Stimulated activated CD4-positive, alpha-beta T cell treated with anti-CD3 and anti-CD28 coated beads, Interleukin-2, amount 100 ng/mL, for 4 hours (primary cell): ENCODE results near the gene RXRA.

Source experiments
- DNase-seq: peaks from one replicate; pipeline ENCODE4 v3.0.0-alpha.2; 2020; ENCODE audit warnings: low read depth

The RXRA gene

GRCh38 chr9:134403292-134403681, 77.0 kb downstream of the RXRA start:
- DNase-seq: no peak

GRCh38 chr9:134403682-134404301, 77.5 kb downstream of the RXRA start:
- DNase-seq: no peak

- no peak for DNase-seq
Measured at GRCh38 chr9:134404376-134405358, 78.4 kb downstream of the RXRA start.

GRCh38 chr9:134405527-134405926, 79.3 kb downstream of the RXRA start:
- DNase-seq: no peak

GRCh38 chr9:134406366-134407120, 80.3 kb downstream of the RXRA start:
- no peak for DNase-seq

GRCh38 chr9:134407121-134407779, 81.0 kb downstream of the RXRA start:
- DNase-seq: peak; percentile 75

- DNase-seq: no peak
Measured at GRCh38 chr9:134408389-134408788, 82.1 kb downstream of the RXRA start.

- no peak for DNase-seq
Measured at GRCh38 chr9:134408939-134409737, 82.9 kb downstream of the RXRA start.

- DNase-seq: no peak
Measured at GRCh38 chr9:134410071-134410834, 84.0 kb downstream of the RXRA start.

GRCh38 chr9:134410835-134411217, 84.6 kb downstream of the RXRA start:
- DNase-seq: no peak

- DNase-seq: no peak
Measured at GRCh38 chr9:134411440-134412297, 85.4 kb downstream of the RXRA start.

- no peak for DNase-seq
Measured at GRCh38 chr9:134412298-134412711, 86.0 kb downstream of the RXRA start.

- DNase-seq: no peak
Measured at GRCh38 chr9:134413112-134413715, 87.0 kb downstream of the RXRA start.

- no peak for DNase-seq
Measured at GRCh38 chr9:134413890-134414623, 87.8 kb downstream of the RXRA start.

- no peak for DNase-seq
Measured at GRCh38 chr9:134414900-134415425, 88.7 kb downstream of the RXRA start.

- DNase-seq: no peak
Measured at GRCh38 chr9:134416385-134417015, 90.2 kb downstream of the RXRA start.

- DNase-seq: no peak
Measured at GRCh38 chr9:134418354-134418753, 92.1 kb downstream of the RXRA start.
